ENCODE results near the gene TRIM39.
"Not testable (repeated sequence)": the region's sequence is repeated elsewhere in the genome, so short reads cannot be mapped to it uniquely, and the experiment has no call there.

Gene TRIM39

DNA sequence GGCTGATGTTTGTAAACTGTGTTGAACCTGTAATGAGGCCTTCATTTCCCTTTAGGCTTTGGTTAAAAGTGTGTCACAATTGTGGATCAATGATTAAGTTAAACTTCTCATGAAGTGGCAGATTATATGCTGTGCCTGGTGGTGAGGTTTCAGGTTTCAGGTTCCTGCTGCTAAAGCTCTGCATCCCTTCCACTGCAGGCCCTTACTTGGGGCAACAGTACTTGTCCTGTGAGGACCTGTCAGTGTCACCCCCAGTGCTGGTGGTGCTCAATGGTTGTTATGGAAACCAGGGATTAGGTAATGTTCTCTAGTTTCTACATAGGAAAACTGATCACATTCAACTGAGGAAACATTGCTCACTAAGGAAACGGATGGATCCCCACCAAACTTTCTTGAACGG lies 36.7 kb downstream of the TRIM39 start:
- DNase-seq (ENCODE audit: low spot score), result no peak

DNA sequence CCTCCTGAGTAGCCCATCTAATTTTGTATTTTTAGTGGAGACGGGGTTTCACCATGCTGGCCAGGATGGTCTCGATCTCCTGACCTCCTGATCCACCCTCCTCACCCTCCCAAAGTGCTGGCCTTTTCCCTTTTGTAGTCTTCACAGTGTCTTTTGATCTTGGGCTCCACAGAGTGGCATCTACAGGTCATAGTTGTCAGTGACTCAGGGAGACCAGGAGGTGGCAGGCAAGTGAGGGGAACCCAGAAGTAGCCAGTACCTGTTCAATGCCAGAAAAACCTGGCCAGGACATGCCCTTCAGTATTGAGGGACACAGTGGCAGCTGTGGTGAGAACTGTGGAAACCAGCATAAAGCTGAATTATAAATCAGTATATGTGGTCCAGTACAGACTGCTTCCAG lies 37.9 kb downstream of the TRIM39 start:
- DNase-seq (ENCODE audit: low spot score), result no peak

DNA sequence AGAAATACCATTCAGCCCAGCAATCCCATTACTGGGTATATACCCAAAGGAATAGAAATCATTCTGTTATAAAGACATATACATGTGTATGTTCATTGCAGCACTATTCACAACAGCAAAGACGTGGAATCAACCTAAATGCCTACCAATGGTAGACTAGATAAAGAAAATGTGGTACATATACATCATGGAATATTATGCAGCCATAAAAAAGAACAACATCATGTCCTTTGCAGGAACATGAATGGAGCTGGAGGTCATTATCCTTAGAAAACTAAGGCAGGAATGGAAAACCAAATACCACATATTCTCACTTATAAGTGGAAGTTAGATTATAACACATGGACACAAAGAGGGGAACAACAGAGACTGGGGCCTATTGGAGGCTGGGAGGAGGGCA lies 42.6 kb downstream of the TRIM39 start:
- not testable (repeated sequence) for DNase-seq (ENCODE audit: low spot score)

DNA sequence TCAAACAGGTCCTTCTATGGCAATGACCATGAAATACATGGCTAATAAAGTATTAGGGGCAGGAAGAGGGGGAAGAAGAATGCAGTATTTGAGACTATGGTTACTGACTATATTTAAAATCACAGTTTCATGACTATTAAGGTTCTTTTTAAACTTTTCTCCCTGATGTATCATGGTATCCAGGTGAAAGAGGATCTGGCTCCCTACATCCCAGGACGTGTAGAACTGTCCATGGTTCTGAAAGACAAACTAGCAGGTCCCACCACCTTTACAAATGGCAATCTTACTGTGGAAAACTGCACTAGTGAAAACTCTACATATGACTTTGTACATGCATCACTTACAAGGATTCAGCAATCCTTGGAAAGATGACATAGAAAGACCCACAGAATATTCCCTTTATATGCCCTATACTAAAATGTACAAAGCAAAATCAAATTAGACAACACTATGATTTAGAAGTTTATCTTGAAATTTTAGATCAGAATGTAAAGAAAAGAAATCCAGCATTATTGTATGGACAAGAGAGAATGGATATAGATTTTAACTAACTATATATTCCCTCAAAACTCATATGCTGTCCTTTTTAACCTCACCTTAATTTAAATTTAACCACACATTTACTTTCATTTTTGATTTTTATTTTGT lies 51.7 kb downstream of the TRIM39 start:
- DNase-seq (ENCODE audit: low spot score), result no peak

DNA sequence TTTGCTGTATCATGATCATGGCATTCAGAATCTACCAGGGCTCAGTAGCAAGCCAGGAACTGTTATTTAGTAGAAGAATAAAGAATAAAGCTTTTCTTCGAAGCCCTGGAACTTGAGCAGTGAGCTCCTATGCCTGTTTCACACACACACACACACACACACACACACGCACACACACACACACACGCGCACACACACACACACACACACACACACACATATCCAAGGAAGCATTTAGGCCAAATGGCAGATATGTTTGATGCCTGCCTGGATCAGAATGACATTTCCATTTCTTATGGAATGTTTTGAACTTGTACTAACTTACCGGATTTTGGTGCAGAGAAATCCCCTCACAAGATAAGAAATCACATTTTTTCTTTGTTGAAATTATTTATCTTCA lies 53.7 kb downstream of the TRIM39 start:
- no peak for DNase-seq (ENCODE audit: low spot score)

GRCh38 chr6:30386166-30386565 lies 59.4 kb downstream of the TRIM39 start:
- no peak for DNase-seq (ENCODE audit: low spot score)

DNA sequence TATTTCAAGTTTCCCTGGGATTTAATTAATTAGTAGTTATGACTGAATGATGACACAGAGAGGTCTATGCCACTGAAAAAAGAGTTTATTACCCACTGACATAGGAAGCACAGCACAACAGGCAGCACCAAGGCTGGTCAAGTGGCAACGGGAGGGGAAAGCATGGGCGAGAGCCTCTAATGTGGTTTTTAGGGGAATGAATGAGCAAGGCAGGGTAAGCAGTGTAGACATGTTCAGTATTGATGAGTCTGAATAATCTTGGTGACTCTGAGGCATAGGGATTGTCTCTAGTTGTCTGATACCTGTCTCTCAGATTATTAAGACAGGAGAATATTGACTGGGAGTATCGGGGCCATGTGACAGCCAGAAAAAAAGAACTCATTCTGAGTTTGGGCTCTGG lies 64.5 kb downstream of the TRIM39 start:
- DNase-seq (ENCODE audit: low spot score), result no peak

Measured in putamen (tissue), 1 donor.